Transverse colon (tissue), 4 donors: ENCODE measurements around the gene RASGRP2. TPM values are rescaled to one million over a fixed set of nuclear protein-coding genes. Genes with fewer than 3 reads are reported as not detected.

Experiments used
- DNase-seq: peaks from one replicate; pipeline ENCODE4 v3.0.0-alpha.2; 2019
- H3K27ac ChIP-seq, 4 donors: fragments of 200-600 bp; sonication (generic); 2 replicates each; pipeline ENCODE4 v1.5.1; 2016 to 2018; ENCODE audit warnings: inconsistent platforms in 4 of 4
- H3K27me3 ChIP-seq: fragments of 200-600 bp; sonication (generic); 2 replicates; pipeline ENCODE4 v1.5.1; 2017; ENCODE audit warnings: inconsistent platforms
- H3K36me3 ChIP-seq, 4 donors: fragments of 200-600 bp; sonication (generic); 2 replicates each; pipeline ENCODE4 v1.5.1; 2017 to 2019; ENCODE audit warnings: inconsistent platforms in 4 of 4
- H3K4me1 ChIP-seq, 4 donors: fragments of 200-600 bp; sonication (generic); 2 replicates each; pipeline ENCODE4 v1.5.1; 2017 to 2020; ENCODE audit warnings: inconsistent platforms in 4 of 4
- H3K4me3 ChIP-seq, 4 donors: fragments of 200-600 bp; sonication (generic); 1 replicate in 1 of 4; 2 replicates in 3 of 4; pipeline versions ENCODE4 v1.5.1 to v1.6.1; 2017 to 2019; ENCODE audit warnings: inconsistent platforms in 4 of 4
- H3K9me3 ChIP-seq, 2 donors: fragments of 200-600 bp; sonication (generic); 2 replicates each; pipeline ENCODE4 v1.5.1; 2017 to 2019; ENCODE audit warnings: inconsistent platforms in 2 of 2
- CTCF ChIP-seq, 5 experiments: fragments of 200-600 bp in 3 of 5; fragments of 450-650 bp in 2 of 5; sonication (generic) in 3 of 5; IDR thresholded peaks; 1 replicate in 2 of 5; 2 replicates in 3 of 5; pipeline ENCODE4 v1.5.1; 2016 to 2017; ENCODE audit warnings: antibody characterized with exemption in 5 of 5, inconsistent platforms in 3 of 5, mild to moderate bottlenecking in 2 of 5, moderate library complexity in 1 of 5
- EP300 ChIP-seq: sonication (generic); formaldehyde crosslinking; IDR thresholded peaks from one replicate; pipeline ENCODE4 v1.6.1; 2017; ENCODE audit warnings: antibody characterized with exemption, low read depth
- POLR2A ChIP-seq: fragments of 450-650 bp; IDR thresholded peaks from one replicate; pipeline ENCODE4 v1.6.1; 2016; ENCODE audit warnings: antibody characterized with exemption, mild to moderate bottlenecking, moderate library complexity
- POLR2AphosphoS5 ChIP-seq, 3 donors: sonication (generic); formaldehyde crosslinking; IDR thresholded peaks; one replicate each; pipeline ENCODE4 v1.6.1; 2016; ENCODE audit warnings: antibody characterized with exemption in 3 of 3
- WGBS, 2 donors: methylation state at CpG; one replicate each; pipeline ENCODE4 v1.1.5; 2018; ENCODE audit warnings: low coverage in 1 of 2; 5-methylcytosine and 5-hydroxymethylcytosine counted together
- in situ Hi-C, 4 donors: fragments of 200-750 bp; cut with MboI; loops; one replicate each; pipeline versions ENCODE4 v1.15.0 to v1.15.1; 2017; ENCODE audit warnings: low sequenced_read_pairs in 3 of 4, low pct_ligation_motif_present in 1 of 4, low pct_unique_long_range_greater_than_20kb in 1 of 4
- intact Hi-C: fragments of 100-400 bp; cut with DNase I; formaldehyde crosslinking; loops from one replicate; pipeline ENCODE4 v1.15.1; 2023; ENCODE audit warnings: low total_unique reads
- total RNA-seq, 4 donors: library from RNA; depleted of rRNA; stranded (reverse); fragments of >200 nt; gene quantifications; one replicate each; pipeline ENCODE4 v1.1.0, GENCODE V29; 2016

RASGRP2 gene
- total RNA-seq, 4 donors from 2014 or later, result 12.1 to 24.3 (median 17.3) TPM

GRCh38 chr11:64741375-64742086 is 2.4 kb downstream of the RASGRP2 start:
- no peaks in the 10 kb centered on the region for H3K36me3 ChIP-seq
- H3K27me3 ChIP-seq, result peaks cover 57% of the 10 kb centered on the region
- DNase-seq, result no peak
- peaks cover 6 to 41% (median 34%) of the 10 kb centered on the region in 4 donors for H3K4me1 ChIP-seq
- in situ Hi-C loops, result no loop called here
- WGBS, 2 donors, result 58% methylated on average over 24 of the region's 24 CpGs; no CpG with 5 or more reads in 1 of the 2 donors
- peak overlapping the region in 2 of 4 donors; percentile 85 to 95 for H3K27ac ChIP-seq
- H3K9me3 ChIP-seq, result no peaks in the 10 kb centered on the region
- TF ChIP-seq POLR2A, result no peak
- TF ChIP-seq EP300, result no peak
- no peak for TF ChIP-seq POLR2AphosphoS5 (IDR thresholded peaks at IDR 0.05)
- no peak for TF ChIP-seq CTCF (IDR thresholded peaks at IDR 0.05)
- intact Hi-C loops, result no loop called here
- peak overlapping the region in 1 of 4 donors; percentile 56 for H3K4me3 ChIP-seq

GRCh38 chr11:64739871-64740270 is 4.1 kb downstream of the RASGRP2 start:
- TF ChIP-seq EP300 (no peak), POLR2AphosphoS5 (IDR thresholded peaks at IDR 0.05) (no peak), CTCF (IDR thresholded peaks at IDR 0.05) (no peak), POLR2A (no peak)
- in situ Hi-C loops, result no loop called here
- Histone ChIP-seq H3K36me3 (no peaks in the 10 kb centered on the region), H3K4me1 (peaks cover 6 to 29% (median 25%) of the 10 kb centered on the region in 4 donors), H3K4me3 (no peak overlapping the region), H3K27me3 (peaks cover 44% of the 10 kb centered on the region), H3K27ac (no peak overlapping the region), H3K9me3 (no peaks in the 10 kb centered on the region)
- WGBS, 2 donors, result 90% methylated on average over 12 of the region's 12 CpGs; no CpG with 5 or more reads in 1 of the 2 donors
- no peak for DNase-seq
- intact Hi-C loops, result no loop called here

- H3K4me1 ChIP-seq, result peaks cover 0 to 3% (median under 1%) of the 10 kb centered on the region in 4 donors
- intact Hi-C loops, result no loop called here
- in situ Hi-C loops, result no loop called here
- WGBS, 2 donors, result 87% methylated on average over 15 of the region's 15 CpGs; no CpG with 5 or more reads in 1 of the 2 donors
- no peaks in the 10 kb centered on the region for H3K36me3 ChIP-seq
- H3K27me3 ChIP-seq, result peaks cover 14% of the 10 kb centered on the region
- H3K4me3 ChIP-seq, result no peak overlapping the region
- no peak for DNase-seq
- H3K27ac ChIP-seq, result no peak overlapping the region
- H3K9me3 ChIP-seq, result no peaks in the 10 kb centered on the region
- no peak for TF ChIP-seq CTCF (IDR thresholded peaks at IDR 0.05)
- no peak for TF ChIP-seq POLR2A
- TF ChIP-seq POLR2AphosphoS5 (IDR thresholded peaks at IDR 0.05), result no peak
- no peak for TF ChIP-seq EP300
These were observed 7.3 kb downstream of the RASGRP2 start for GRCh38 chr11:64736654-64737053.

GRCh38 chr11:64735725-64736259 is 8.2 kb downstream of the RASGRP2 start:
- H3K4me3 ChIP-seq, result no peak overlapping the region
- in situ Hi-C loops (no loop called here), intact Hi-C loops (no loop called here)
- H3K27ac ChIP-seq, result no peak overlapping the region
- 86% methylated on average over 9 of the region's 9 CpGs; no CpG with 5 or more reads in 1 of the 2 donors for WGBS, 2 donors
- TF ChIP-seq EP300, result no peak
- no peak for TF ChIP-seq CTCF (IDR thresholded peaks at IDR 0.05)
- H3K36me3 ChIP-seq, result no peaks in the 10 kb centered on the region
- no peaks in the 10 kb centered on the region for H3K9me3 ChIP-seq
- DNase-seq, result no peak
- H3K27me3 ChIP-seq, result peaks cover 5% of the 10 kb centered on the region
- H3K4me1 ChIP-seq, result no peaks in the 10 kb centered on the region
